HG03196 (cell line): ENCODE results near the gene MUTYH.

Experiments
- ATAC-seq: cut with Tn5 transposase; IDR thresholded peaks from one replicate; pipeline ENCODE4 v1.9.1; 2021; ENCODE audit not compliant: unreplicated experiment

MUTYH gene

DNA sequence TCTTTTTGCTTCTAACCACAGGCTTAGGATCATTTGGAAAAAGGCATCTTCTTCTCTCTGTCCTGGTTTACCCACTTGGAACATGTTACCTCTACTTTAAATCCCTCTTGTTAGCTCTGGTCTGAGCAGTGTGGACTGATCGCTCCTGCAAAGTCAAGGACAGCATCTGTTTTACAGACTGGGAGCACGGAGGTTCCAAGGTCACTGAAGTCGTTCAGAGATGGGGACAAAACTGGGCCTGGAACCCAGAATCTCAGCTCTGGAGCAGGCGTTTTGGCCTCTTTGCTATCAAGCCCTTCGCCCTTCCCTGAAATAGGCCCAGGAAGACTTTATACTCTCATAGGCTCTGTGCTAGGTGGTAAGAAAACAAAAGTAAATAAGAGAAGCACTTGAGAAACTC is 11.3 kb upstream of the MUTYH start:
- ATAC-seq: no peak

DNA sequence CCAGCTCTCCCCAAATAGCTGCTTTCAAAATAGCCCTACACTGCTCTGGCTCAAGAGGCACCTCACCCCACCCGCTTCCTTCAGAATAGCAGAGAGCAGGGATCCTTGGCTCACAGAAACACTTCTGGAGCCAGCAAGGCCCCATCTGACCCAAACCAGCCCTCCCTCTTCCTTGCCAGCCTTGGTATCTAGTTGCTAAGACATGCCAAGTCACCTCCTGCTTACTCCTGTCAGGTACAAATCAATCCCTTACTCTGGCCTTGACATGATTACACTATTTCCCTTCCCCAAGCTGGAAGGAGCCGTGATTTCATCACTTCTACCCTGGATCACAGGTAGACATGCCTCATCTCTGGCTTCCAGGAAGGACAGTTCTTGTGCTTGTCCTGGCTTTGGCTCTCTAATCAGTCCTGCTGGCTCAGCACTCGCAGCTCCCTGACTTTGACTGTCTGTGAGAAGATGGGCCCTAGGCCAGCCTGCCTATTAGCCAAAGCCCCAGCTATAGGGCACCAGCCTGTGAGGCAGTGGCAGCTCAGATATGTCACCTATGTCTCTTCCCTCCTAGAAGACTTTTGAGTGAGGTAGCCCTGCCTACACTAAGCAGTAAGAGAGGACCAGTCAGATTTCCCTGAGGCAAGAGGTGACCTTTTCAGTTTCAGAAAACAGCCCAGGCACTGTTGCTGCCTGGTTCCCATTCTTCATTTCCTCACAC is 8.9 kb upstream of the MUTYH start:
- ATAC-seq: no peak

DNA sequence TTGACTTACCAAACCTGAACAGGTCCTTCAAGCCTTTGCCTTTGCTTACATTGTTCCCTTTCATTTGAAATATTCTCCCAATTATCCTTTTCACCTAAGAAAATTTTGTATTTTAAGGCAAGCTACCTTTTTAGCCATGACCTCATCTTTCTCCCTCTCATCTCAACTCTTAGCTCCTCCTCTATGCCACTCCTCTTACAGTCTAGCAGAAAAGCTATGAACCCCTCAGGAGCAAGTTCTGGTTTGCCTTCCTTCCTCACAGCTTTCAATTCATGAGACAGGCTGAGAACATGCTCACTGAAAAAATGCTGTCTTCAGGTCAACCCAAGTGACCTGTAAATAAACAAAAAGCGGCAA is 8.3 kb upstream of the MUTYH start:
- no peak for ATAC-seq

DNA sequence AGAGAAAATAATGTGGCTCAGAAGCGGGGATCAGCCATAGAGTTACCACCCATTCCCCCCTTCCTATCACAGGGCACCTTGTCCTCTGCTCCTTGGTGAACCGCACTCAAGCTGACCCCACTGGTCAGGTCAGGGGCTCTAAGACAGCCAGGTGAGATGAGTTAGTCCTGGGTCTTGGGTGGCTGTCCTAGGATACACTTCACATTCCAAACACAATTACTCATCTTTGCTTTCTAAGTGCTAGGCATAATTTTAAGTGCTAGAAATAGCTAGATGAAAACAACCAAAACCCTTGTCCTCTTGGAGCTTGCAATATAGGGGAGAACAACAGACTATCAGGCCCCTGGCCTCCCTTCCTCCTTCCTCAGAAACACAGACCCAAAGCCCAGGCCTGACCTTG is 7.8 kb upstream of the MUTYH start:
- no peak for ATAC-seq

DNA sequence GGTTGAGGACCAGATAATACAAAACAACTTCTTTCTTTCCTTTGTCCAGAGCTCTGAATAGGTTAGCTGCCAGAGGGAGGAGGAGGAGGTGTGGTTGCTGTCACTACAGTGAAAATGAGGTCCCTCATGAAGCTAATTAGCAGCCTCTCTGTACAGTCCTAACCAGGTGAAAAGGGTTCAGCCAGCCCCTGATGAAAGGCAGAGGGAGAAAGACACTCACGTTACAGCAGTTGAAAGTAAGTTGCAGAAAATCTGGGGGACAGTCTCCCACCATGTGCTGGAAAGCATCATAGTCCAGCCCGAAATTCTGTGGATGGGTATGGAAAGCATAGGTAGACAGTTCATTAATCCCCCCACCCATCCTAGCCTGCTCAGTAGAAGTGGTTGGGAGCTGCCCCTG is 6.2 kb upstream of the MUTYH start:
- no peak for ATAC-seq

DNA sequence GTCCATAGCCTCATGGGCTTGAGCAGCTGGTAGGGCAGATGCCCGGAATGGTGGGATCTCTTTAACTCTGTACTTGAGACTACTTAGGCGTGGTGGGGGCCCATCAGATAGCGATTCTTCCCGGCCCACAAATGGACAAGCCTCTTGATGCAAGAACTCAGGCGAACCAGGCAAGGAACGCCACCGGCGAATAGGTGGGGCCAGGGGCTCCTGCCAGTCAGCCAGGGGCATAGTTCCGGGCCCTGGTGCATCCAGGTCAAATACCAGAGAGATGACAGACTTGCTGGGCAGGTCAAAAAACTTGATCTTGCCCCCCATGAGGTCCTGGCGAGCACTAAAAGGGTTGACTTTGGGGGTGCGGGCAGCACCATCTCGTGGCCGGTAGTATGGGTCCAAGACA is 4.8 kb upstream of the MUTYH start:
- ATAC-seq: no peak

DNA sequence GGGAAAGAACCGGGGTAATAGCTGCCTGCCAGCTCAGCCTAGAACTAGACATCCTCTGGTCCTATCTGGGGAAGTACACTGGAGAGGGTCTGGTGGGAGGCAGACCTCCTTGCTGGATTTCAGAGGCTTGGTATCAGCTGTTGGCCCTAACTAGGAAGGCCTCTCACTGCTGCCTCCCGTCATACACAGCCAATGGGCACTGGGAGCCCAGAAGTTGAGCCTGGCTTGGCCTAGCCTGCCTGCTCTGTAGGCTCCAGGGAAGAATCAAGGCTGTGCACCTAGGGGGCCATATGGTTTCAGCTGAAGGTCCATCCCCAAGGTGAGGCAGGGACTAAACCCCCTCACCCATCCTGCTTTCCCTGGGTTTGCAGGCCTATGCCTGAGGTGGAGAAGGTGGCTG is 4.3 kb upstream of the MUTYH start:
- ATAC-seq: no peak

DNA sequence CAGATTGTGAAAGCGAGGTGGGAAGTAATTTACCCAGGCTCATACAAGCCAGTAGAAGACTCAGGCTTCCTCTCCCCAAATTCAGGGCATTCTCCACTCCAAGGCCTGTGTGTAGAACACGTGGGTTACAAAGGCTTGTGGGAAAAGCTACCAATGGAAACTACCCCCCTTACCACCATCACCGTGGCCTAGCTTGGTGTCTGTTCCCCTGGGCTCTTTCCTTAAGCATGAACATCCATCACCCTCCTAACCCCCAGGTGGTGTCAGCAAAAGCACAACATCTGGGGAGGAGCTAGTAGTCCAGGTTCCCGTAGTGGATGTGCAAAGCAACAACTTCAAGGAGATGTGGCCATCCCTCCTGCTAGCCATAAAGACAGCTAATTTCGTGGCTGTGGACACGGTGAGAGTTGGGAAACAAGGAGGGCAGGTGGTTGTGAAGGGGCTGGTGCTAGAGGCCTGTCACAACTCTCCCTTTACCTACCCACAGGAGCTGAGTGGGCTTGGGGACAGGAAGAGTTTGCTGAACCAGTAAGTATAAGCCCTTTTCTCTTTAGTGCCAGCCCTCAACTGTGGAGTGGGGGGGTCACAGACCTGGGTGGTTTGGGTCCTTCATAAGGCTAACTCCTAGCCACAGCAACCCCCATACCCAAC is 701 bp upstream of the MUTYH start:
- ATAC-seq: no peak

DNA sequence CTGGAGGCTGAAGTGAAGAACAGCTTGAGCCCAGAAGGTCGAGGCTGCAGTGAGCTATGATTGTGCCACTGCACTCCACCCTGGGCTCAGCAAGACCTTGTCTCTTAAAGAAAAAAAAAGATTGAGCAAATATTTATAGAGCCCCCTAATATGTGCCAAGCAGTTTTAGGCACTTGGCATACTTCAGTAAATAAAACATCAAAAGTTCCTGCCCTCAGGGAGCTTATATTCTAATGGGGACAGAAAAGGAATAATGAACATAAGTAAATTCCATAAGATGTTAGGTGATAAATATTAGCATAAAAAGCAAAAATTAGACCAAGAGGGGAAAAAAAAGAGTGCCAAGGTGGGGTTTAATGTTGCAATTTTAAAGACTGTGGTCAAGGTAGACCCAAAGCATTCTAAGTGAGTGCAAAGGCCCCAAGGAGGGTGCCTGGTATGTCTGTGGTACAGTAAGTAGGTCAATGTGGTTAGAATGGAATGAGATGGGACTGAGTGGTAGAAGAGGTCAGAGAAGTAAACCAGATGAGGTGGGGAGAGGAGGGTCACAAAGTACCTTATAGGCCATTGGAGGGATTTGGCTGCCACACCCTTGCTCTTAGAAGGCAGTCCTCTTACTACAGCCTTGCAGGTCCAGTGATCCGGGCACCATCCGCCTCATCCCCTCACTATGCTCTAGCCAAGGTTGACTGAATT is 2.5 kb downstream of the MUTYH start:
- ATAC-seq: no peak

DNA sequence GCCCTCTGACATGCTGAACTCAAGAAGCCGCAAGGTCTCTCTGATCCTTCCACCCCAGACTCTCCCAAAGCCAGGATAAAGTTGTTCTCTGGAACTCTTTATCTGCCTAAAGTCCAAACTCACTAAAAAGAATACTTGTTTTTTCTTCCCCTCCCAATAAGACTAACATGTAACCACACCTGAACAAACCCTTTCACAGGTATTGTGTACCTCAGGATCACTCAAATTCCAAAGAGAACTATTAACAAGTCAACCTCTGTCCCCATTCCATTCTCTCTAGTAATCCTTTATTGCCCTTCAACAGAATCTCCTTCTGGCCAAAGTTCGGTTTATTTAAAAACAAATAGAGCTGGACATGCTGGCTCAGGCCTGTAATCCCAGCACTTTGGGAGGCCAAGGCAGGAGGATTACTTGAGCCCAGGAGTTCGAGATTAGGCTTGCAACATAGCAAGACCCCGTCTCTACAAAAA is 4.3 kb downstream of the MUTYH start:
- ATAC-seq: no peak

DNA sequence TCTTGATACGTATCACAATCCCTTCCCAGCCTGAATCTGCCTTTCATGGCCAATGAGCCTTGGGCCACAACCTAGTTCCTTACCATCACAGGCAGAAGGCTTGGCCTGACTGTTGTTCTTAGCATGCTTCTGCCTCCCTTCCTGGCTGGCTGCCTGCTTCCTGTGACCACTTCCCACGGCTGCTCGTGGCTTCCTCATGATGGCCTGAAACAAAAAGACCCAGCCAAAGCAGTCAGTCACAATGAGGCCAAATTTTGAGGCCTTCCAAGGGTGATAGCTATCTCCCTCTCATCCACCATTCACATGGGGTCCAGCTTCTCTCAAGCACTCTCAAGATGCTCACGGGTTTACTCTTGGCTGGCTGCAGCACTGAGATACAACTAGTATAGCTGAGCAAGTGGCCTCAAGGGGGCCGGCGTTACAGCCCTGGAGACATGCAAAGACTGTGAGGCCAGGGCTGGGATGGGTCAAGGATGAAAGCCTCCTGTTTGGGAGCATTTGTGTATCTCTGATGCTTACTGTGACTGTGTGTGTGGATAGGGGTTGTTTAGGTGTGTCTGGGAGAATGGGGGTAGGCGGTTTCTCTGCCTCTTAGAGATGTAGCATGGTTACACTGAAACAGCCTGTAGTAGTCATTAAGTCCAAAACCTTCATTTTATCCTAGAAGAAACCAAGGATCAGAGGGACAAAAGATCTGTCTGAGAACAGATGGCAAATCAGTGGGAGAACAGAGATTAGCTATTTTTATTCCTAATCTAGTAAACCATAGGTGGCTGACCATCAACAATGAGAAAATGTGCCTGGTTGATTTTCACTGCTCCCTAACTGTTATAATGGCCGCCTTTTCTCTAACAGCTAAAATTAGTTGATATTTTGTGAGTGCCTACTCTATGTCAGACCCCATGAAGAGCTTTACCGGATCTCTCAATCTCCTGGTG is 5.7 kb downstream of the MUTYH start:
- no peak for ATAC-seq

DNA sequence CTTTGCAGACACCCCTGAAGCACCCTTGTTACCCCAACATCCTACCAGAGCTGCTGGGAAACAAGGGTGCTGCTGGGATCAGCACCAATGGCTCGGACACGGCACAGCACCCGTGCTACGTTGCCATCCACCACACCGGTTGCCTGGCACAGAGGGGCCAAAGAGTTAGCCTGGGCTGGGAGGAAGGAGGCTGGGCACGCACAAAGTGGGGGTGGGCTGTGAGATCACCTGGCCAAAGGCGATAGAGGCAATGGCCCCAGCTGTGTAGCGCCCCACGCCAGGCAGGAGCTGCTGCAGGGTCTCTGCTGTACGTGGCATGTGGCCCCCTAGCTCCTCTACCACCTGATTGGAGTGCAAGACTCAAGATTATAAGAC is 7.9 kb downstream of the MUTYH start:
- ATAC-seq: no peak

DNA sequence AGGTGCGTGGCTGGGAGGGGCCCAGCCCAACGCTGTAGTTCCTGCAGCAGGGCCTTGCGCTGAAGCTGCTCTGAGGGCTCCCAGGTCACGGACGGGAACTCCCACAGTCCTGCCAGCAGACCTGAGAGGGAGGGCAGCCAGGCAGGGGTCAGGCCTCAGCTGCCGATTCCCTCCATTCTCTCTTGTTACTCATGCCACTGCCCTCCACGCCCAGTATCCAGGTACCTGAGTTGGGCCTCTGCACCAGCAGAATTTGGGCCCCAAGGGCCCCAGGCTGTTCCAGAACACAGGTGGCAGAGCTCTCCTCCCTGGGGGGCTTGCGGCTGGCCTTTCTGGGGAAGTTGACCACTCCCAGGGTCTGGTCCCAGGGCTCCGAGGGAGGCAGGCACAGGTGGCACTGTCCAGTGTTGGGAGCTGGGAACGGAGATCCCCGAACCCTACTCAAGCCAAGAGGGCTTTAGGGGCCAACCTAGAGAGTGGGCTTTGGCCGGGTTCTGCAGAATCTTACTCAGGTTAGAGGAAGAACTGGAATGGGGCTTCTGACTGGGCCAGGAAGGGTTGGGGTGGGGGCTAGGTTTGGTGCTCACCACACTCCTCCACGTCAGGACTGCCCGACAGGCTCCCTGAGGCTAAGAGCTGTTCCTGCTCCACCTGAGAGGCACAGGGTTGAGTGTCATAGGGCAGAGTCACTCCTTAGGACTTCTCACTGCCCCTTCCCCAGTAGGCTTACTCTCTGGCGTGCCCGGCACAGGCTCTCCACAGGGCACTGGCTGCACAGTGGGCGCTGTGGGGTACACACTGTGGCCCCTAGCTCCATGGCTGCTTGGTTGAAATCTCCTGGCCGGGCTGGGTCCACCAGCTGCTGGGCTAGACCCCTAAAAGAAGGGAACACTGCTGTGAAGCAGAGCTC is 8.5 kb downstream of the MUTYH start:
- ATAC-seq: no peak

DNA sequence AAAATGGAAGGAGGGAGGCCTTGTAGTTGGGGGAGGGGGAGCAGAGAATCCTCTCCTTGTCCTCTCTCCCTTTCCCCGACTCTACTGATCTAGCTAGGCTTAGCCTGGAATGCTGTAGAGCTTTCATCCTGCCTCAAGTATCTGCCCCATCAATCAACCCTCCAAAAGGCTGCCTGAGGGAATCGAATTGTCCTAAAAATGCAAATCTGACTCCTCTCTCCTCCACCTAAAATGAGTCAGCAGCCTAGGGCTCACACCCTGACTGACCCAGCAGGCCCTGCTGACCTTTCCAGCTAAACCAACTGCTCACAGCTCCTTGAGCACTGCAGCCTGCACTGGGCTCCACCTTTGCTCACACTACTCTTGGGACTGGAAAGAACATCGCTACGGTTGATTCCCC is 10.8 kb downstream of the MUTYH start:
- ATAC-seq: no peak

DNA sequence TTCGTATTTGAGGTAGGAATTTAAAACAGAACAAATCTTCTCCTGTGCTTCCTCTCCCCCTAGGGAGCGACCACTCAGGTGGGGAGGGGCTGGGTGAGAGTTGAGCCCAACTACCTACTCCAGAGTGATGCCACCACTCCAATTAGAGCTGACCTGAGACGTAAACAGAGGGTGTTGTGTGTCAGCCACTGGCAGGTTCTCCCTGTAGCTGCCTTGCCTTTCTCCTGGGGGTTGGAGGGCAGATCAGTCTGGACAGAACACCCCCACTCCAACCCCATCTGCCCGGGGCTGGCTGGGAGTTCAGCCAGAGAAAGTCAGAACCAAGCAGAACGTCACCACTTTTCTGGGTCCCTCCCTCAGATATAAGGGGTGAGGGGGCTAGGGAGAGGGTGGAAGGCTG is 11.6 kb downstream of the MUTYH start:
- no peak for ATAC-seq

DNA sequence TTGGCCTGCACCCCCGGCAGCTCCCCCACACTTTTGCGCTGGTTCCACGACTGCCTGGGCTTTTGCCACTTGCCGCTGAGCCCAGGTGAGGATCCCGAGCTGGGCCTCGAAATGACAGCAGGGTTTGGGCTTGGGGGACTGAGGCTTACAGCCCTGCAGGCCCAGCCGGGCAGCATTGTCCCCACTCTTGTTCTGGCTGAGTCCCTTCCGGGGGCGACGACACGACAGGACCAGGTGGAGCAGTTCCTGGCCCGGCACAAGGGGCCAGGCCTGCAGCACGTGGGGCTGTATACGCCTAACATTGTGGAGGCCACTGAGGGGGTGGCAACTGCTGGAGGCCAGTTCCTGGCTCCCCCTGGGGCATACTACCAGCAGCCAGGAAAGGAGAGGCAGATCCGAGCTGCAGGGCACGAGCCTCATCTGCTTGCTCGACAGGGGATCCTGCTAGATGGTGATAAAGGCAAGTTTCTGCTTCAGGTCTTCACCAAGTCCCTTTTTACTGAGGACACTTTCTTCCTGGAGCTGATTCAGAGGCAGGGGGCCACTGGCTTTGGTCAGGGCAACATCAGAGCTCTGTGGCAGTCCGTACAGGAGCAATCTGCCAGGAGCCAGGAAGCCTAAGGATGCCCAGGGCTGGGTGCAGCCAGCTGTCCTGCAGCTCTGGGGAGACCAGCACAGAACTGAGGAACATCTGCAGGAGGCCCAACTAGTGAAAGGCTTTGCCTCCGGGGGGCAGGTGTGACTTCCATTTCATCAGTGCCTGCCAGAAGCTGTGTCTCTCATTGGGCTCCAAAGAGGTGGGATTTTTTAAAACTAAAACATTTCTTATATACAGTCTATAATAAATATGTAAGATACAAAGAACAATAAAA is 12.4 kb downstream of the MUTYH start:
- ATAC-seq: no peak

DNA sequence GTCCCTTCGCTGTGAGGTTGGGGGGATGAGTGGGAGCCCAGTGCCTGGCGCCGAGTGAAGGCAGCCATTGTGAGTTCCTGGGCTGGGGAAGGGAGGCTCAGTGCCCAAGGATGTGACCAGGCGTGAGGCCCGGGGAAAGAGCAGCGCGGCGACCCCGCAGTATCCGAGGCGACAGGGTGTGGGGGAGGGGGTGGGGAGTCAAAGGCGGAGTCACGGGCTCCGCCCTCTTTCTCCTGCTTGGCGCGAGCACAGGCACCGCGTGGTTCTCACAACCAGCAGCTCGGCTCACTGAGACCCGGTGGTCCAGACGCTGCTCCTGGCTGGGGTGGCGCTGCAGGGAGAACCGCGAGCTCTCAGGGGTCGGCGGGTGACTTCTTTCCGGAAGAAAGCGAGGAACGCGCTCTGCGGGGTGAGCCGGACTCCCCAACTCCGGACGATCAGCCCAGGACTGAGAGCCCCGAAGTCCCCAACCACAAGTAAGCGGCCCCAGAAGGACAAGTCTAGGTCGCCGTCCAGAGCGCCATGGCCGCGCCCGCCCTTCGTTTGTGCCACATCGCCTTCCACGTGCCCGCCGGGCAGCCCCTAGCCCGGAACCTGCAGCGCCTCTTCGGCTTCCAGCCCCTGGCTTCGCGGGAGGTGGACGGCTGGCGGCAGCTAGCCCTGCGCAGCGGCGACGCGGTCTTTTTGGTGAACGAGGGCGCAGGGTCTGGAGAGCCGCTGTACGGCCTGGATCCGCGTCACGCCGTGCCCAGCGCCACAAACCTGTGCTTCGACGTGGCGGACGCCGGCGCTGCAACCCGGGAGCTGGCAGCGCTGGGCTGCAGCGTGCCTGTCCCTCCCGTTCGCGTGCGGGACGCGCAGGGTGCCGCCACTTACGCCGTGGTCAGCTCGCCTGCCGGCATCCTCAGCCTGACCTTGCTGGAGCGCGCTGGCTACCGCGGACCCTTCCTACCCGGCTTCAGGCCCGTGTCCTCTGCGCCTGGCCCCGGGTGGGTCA is 13.3 kb downstream of the MUTYH start, which contains the start of gene HPDL:
Gene HPDL (plus strand): TSS at position 269 of the 997 bp plus-strand sequence. CDS start 254 bp downstream, at position 523.
- ATAC-seq: no peak
